ENCODE results near the gene GALNT13.

The GALNT13 gene

DNA sequence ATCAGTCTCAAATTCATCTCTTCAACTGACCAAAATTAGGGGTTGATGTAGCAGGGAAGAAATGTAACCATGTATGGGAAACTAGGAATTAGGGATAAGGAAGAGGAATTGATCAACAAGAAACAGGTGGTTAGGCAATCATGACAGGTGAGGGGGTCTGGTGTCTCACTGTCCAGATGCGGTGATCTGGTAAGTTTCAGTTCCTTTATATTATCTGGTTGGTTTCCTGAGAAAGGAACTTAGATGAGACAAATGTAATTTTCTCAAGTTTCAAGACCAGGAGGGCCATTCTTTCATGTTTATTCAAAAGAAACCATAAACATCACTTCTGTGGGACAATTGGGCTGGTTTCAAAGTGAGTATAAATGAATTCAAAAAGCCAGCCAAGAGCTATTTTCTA lies 520.5 kb downstream of the GALNT13 start:
- TF ChIP-seq JUND (IDR thresholded peaks at IDR 0.05; ENCODE audit: low read depth): no peak
- DNase-seq (ENCODE audit: low read depth in 1 of 2, low spot score in 1 of 2): no peak
- in situ Hi-C loops (cut with HindIII; ENCODE audit: low pct_unique_long_range_greater_than_20kb, low sequenced_read_pairs): no loop called here

DNA sequence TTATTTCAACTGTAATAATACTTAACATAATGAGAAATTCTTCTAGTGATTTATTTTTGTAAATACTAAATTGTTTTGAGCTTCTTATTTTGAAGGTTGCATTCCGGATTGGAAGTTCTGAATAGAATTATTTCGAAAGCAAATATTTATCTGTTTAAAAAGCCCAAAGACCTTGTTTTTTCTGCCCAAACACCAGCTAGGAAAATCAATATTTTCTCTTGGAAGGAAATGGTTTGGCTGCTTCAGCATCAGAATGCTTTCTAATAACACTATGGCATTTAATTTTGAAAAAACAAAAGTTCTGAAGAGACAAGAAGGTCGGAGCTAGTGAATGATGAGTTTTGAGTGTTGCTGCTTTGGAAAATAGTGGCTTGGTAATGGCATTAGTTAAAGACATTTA lies 522.9 kb downstream of the GALNT13 start:
- no peak for DNase-seq (ENCODE audit: low read depth in 1 of 2, low spot score in 1 of 2)
- TF ChIP-seq JUND (IDR thresholded peaks at IDR 0.05; ENCODE audit: low read depth): no peak
- in situ Hi-C loops (cut with HindIII; ENCODE audit: low pct_unique_long_range_greater_than_20kb, low sequenced_read_pairs): no loop called here

DNA sequence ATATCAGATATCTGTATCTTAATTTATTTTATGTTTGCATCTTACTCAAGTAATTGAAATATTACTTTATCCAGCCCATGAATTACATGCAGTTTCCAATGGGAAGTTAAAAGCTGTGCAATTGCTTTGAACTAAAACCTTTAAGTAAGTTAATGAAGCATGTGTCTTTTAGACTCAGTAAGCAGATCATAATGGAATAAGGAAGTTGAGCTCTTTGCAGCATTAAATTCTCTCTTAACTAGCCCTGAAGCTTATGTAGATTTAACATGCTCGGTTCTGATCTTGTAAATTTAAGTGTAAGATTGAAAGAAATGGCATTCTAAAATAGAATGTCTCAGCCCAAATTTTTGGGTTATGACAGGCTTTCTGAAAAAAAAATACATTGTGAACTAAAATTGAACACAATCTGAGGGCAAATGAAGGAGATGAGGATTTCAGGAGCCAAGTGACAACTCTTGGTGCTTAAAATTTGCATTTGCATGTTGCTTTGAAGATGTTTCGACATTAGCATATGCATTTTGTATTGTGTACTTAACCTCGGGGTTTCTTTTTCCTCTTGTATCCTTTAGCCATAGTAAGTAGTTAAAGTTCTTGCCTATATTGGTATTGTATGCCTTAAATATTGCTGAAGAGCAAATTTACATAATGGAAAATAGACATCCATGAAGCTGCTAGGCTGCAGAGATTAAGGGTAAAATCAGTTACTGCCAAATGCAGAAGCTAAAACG lies 529.0 kb downstream of the GALNT13 start:
- no peak for TF ChIP-seq JUND (IDR thresholded peaks at IDR 0.05; ENCODE audit: low read depth)
- in situ Hi-C loops (cut with HindIII; ENCODE audit: low pct_unique_long_range_greater_than_20kb, low sequenced_read_pairs): no loop called here
- DNase-seq (ENCODE audit: low read depth in 1 of 2, low spot score in 1 of 2): no peak

- in situ Hi-C loops (cut with HindIII; ENCODE audit: low pct_unique_long_range_greater_than_20kb, low sequenced_read_pairs): no loop called here
- no peak for TF ChIP-seq JUND (IDR thresholded peaks at IDR 0.05; ENCODE audit: low read depth)
- DNase-seq (ENCODE audit: low read depth in 1 of 2, low spot score in 1 of 2): peak; percentile 4 to 49
Observed at GRCh38 chr2:154402213-154402612, 530.5 kb downstream of the GALNT13 start.

DNA sequence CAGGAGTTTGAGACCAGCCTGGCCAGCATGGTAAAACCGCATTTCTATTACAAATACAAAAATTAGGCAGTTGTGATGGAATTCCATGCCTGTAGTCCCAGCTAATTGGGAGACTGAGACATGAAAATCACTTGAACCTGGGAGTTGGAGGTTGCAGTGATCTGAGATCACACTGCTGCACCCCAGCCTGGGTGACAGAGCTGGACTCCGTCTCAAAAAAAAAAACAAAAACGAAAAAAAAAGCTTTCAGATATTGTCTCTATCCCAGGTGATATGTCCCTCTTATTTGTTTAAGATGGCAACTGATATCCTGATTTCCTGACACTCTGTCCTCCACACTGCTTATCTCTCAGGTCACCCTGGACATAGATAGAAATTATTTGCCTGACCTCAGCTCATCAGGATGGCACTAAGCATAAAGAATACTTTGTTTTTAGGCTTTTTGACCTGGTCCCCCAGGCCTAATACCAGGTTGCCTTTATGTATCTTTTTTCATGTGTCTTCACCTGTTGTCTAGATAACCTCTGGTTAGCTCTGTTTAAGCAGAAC lies 531.6 kb downstream of the GALNT13 start:
- TF ChIP-seq JUND (IDR thresholded peaks at IDR 0.05; ENCODE audit: low read depth): no peak
- in situ Hi-C loops (cut with HindIII; ENCODE audit: low pct_unique_long_range_greater_than_20kb, low sequenced_read_pairs): no loop called here
- no peak for DNase-seq (ENCODE audit: low read depth in 1 of 2, low spot score in 1 of 2)

GRCh38 chr2:154408786-154409185 lies 537.1 kb downstream of the GALNT13 start:
- no peak for TF ChIP-seq JUND (IDR thresholded peaks at IDR 0.05; ENCODE audit: low read depth)
- no peak for DNase-seq (ENCODE audit: low read depth in 1 of 2, low spot score in 1 of 2)
- in situ Hi-C loops (cut with HindIII; ENCODE audit: low pct_unique_long_range_greater_than_20kb, low sequenced_read_pairs): no loop called here

DNA sequence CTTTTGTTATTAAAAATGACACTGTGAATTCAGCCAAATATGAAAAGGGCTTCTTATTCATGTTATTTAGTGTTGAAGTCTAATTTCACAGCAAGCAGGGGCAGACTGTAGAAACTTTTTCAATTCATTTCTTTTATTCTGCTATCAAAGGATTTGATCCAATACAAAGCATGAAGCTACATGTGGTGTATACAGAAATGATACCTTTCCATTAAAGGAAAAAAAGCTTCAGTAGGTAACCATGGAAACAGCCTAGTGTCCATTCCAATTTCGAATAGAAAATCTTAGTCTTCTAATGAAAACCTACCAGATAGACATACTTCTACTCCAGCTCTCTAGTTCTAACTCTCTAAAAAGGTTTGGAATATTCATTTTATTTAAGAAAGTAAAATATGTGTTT lies 550.5 kb downstream of the GALNT13 start:
- no peak for TF ChIP-seq JUND (IDR thresholded peaks at IDR 0.05; ENCODE audit: low read depth)
- DNase-seq (ENCODE audit: low read depth in 1 of 2, low spot score in 1 of 2): no peak
- in situ Hi-C loops (cut with HindIII; ENCODE audit: low pct_unique_long_range_greater_than_20kb, low sequenced_read_pairs): no loop called here

DNA sequence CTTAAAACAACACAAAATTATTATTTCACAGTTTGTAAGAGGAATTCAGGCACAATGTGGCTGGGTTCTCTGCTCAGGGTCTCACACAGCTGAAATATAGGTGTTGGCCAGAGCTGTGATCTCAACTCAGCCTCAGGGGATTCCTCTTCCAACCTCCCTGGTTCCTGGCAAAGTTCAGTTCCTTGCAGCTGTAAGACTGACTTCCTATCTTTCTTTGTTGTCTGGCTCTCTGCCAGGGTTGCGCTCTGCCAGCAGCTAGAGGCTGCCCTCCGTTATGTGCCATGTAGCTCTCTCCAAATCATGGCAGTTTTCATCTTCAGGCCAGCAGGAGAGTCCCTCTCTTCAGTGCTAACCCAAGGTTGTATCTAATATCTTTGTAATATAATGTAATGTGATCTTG lies 554.3 kb downstream of the GALNT13 start:
- in situ Hi-C loops (cut with HindIII; ENCODE audit: low pct_unique_long_range_greater_than_20kb, low sequenced_read_pairs): no loop called here
- peak in 1 of 2 experiments; percentile 3 for DNase-seq (ENCODE audit: low read depth in 1 of 2, low spot score in 1 of 2)
- no peak for TF ChIP-seq JUND (IDR thresholded peaks at IDR 0.05; ENCODE audit: low read depth)

GRCh38 chr2:154427453-154427852 lies 555.7 kb downstream of the GALNT13 start:
- in situ Hi-C loops (cut with HindIII; ENCODE audit: low pct_unique_long_range_greater_than_20kb, low sequenced_read_pairs): no loop called here

DNA sequence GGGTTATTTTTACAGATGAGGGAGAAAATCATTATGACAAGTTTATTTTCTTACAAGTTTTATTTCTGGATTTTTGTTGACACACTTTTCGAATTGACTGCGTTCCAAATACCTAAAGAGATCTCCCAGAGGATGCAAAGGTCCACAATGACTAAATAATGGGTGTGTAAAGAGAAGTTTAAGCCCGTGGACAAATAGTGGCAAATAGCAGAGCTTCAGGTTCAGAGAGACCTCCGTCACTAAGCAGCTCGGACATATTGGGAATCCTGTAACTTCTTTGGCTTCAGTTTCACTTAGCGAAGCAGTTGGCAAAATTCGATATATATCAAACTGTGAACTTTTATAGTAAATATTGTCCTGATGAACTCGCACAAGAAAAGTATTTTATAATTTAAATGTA lies 556.3 kb downstream of the GALNT13 start:
- in situ Hi-C loops (cut with HindIII; ENCODE audit: low pct_unique_long_range_greater_than_20kb, low sequenced_read_pairs): no loop called here
- no peak for TF ChIP-seq JUND (IDR thresholded peaks at IDR 0.05; ENCODE audit: low read depth)
- no peak for DNase-seq (ENCODE audit: low read depth in 1 of 2, low spot score in 1 of 2)

More at GRCh38 chr2:154427453-154427852, 555.7 kb downstream of the GALNT13 start:
- no peak for TF ChIP-seq JUND (IDR thresholded peaks at IDR 0.05; ENCODE audit: low read depth)
- no peak for DNase-seq (ENCODE audit: low read depth in 1 of 2, low spot score in 1 of 2)

DNA sequence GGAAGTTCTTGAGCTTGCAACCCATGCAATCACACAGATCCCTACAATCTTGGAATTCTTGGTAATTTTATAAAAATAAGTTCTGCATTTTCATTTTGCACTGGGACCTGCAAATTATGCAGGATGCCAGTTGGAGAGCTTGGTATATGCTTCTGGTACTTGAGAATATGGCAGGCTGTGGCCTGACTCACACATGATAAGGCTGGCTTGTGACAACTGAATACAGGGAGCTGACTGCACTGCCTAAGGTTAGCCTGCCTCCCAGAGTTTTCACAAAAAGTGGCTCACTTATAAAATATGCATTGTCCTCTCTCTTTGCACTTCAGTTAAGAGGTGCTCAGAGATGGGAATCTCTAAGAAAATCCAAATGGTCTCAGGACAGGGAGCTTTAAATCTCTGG lies 561.3 kb downstream of the GALNT13 start:
- in situ Hi-C loops (cut with HindIII; ENCODE audit: low pct_unique_long_range_greater_than_20kb, low sequenced_read_pairs): no loop called here
- TF ChIP-seq JUND (IDR thresholded peaks at IDR 0.05; ENCODE audit: low read depth): no peak
- no peak for DNase-seq (ENCODE audit: low read depth in 1 of 2, low spot score in 1 of 2)

DNA sequence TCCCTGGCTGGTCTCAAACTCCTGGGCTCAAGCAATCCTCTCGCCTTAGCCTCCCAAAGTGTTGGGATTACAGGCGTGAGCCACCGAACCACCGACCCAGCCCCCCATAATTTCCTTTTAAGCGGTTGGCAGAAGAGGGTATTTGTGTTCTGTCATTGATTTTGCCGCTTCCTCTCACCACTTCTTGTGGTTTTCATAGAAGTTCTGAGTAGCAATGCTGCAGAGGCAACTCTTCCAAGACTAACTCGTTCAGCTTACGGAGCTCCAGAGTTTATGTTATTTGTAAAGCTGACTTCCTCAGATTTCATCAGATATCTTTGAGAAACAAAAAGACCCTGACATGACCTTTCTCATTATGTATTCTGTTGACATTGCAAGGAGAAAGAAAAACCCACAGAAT lies 565.4 kb downstream of the GALNT13 start:
- DNase-seq (ENCODE audit: low read depth in 1 of 2, low spot score in 1 of 2): no peak
- in situ Hi-C loops (cut with HindIII; ENCODE audit: low pct_unique_long_range_greater_than_20kb, low sequenced_read_pairs): no loop called here
- TF ChIP-seq JUND (IDR thresholded peaks at IDR 0.05; ENCODE audit: low read depth): no peak

DNA sequence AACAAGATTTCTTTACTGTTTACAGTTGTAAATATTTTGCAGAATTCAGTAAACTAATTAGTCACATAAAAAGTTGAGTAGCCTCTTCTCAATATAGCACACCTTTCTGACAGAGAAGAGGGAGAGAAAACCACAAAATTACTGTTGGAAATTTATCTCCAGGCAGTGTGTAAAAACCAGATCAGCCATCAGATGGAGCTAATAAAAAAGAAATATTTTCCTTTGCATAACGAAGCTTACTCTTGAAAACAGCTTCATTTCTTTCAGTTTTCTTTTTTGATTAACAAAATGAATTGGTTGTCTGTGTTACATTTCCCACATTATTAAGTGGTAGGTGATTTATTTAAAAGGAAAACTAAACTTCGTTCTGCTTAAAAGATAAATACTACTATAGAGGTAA lies 567.4 kb downstream of the GALNT13 start:
- in situ Hi-C loops (cut with HindIII; ENCODE audit: low pct_unique_long_range_greater_than_20kb, low sequenced_read_pairs): no loop called here
- TF ChIP-seq JUND (IDR thresholded peaks at IDR 0.05; ENCODE audit: low read depth): no peak
- DNase-seq (ENCODE audit: low read depth in 1 of 2, low spot score in 1 of 2): no peak

GRCh38 chr2:154443919-154444318 lies 572.2 kb downstream of the GALNT13 start:
- in situ Hi-C loops (cut with HindIII; ENCODE audit: low pct_unique_long_range_greater_than_20kb, low sequenced_read_pairs): no loop called here
- no peak for DNase-seq (ENCODE audit: low read depth in 1 of 2, low spot score in 1 of 2)
- TF ChIP-seq JUND (IDR thresholded peaks at IDR 0.05; ENCODE audit: low read depth): no peak
